Measurements from ENCODE around the gene LRP1. TPM values are rescaled to one million over a fixed set of nuclear protein-coding genes. Genes with fewer than 3 reads are reported as not detected.

The LRP1 gene
- total RNA-seq, 1 donor from 2014 or later = 24.7 TPM

- H3K4me3 Mint-ChIP-seq (ENCODE audit: unreplicated experiment) = peak overlapping the region; percentile 59
- DNase-seq (ENCODE audit: low spot score) = no peak
Measured at GRCh38 chr12:57234571-57235016, 106.3 kb downstream of the LRP1 start.

GRCh38 chr12:57235017-57235727 is 106.9 kb downstream of the LRP1 start:
- Mint-ChIP-seq H3K9me3 (ENCODE audit: unreplicated experiment) (no peaks in the 10 kb centered on the region), H3K27me3 (ENCODE audit: unreplicated experiment) (peaks cover 33% of the 10 kb centered on the region), H3K4me1 (ENCODE audit: unreplicated experiment) (peaks cover 23% of the 10 kb centered on the region), H3K27ac (ENCODE audit: unreplicated experiment) (no peak overlapping the region), H3K36me3 (ENCODE audit: low read depth, unreplicated experiment) (peaks cover 31% of the 10 kb centered on the region), H3K4me3 (ENCODE audit: unreplicated experiment) (no peak overlapping the region)
- no peak for DNase-seq (ENCODE audit: low spot score)
- no peak for TF ChIP-seq CTCF (IDR thresholded peaks at IDR 0.05; ENCODE audit: unreplicated experiment)

More at GRCh38 chr12:57234571-57235016, 106.3 kb downstream of the LRP1 start:
- no peaks in the 10 kb centered on the region for H3K9me3 Mint-ChIP-seq (ENCODE audit: unreplicated experiment)
- H3K27me3 Mint-ChIP-seq (ENCODE audit: unreplicated experiment) = peaks cover 31% of the 10 kb centered on the region
- H3K36me3 Mint-ChIP-seq (ENCODE audit: low read depth, unreplicated experiment) = peaks cover 29% of the 10 kb centered on the region
- TF ChIP-seq CTCF (IDR thresholded peaks at IDR 0.05; ENCODE audit: unreplicated experiment) = no peak
- H3K4me1 Mint-ChIP-seq (ENCODE audit: unreplicated experiment) = peaks cover 26% of the 10 kb centered on the region
- peak overlapping the region; percentile 48 for H3K27ac Mint-ChIP-seq (ENCODE audit: unreplicated experiment)

GRCh38 chr12:57235728-57236131 is 107.4 kb downstream of the LRP1 start:
- Mint-ChIP-seq H3K9me3 (ENCODE audit: unreplicated experiment) (no peaks in the 10 kb centered on the region), H3K4me3 (ENCODE audit: unreplicated experiment) (no peak overlapping the region), H3K36me3 (ENCODE audit: low read depth, unreplicated experiment) (peaks cover 35% of the 10 kb centered on the region), H3K27ac (ENCODE audit: unreplicated experiment) (no peak overlapping the region), H3K27me3 (ENCODE audit: unreplicated experiment) (peaks cover 34% of the 10 kb centered on the region), H3K4me1 (ENCODE audit: unreplicated experiment) (peaks cover 23% of the 10 kb centered on the region)
- TF ChIP-seq CTCF (IDR thresholded peaks at IDR 0.05; ENCODE audit: unreplicated experiment) = no peak
- no peak for DNase-seq (ENCODE audit: low spot score)

- peaks cover 35% of the 10 kb centered on the region for H3K36me3 Mint-ChIP-seq (ENCODE audit: low read depth, unreplicated experiment)
- peak; percentile 17 for DNase-seq (ENCODE audit: low spot score)
- H3K27me3 Mint-ChIP-seq (ENCODE audit: unreplicated experiment) = peaks cover 37% of the 10 kb centered on the region
- H3K4me1 Mint-ChIP-seq (ENCODE audit: unreplicated experiment) = peaks cover 23% of the 10 kb centered on the region
- no peaks in the 10 kb centered on the region for H3K9me3 Mint-ChIP-seq (ENCODE audit: unreplicated experiment)
- TF ChIP-seq CTCF (IDR thresholded peaks at IDR 0.05; ENCODE audit: unreplicated experiment) = no peak
- H3K27ac Mint-ChIP-seq (ENCODE audit: unreplicated experiment) = no peak overlapping the region
- H3K4me3 Mint-ChIP-seq (ENCODE audit: unreplicated experiment) = no peak overlapping the region
Measured at GRCh38 chr12:57236201-57236924, 108.1 kb downstream of the LRP1 start.
